ENCODE data around the gene CANT1. TPM values are rescaled to one million over a fixed set of nuclear protein-coding genes. Genes with fewer than 3 reads are reported as not detected.

Gene CANT1
- total and polyA plus RNA-seq, 9 of the 15 experiments (the other 6 are each of a cell fraction or from before 2014, with no cell fraction given) = 2.7 to 66.4 (median 22.5) TPM

GRCh38 chr17:78953356-78954350 lies 55.9 kb downstream of the CANT1 start:
- BruUV-seq (replicated peaks) = no TSS peak
- peaks cover 58 to 90% of the 10 kb centered on the region in 2 experiments for H3K27me3 ChIP-seq (ENCODE audit: control insufficient read depth in 2 of 2, insufficient read depth in 2 of 2, low read length in 2 of 2)
- TF ChIP-seq MXI1 (IDR thresholded peaks at IDR 0.05; ENCODE audit: low read depth, low read length) (no peak), RFX1 (IDR thresholded peaks at IDR 0.05) (peak; percentile 51)
- H3K4me1 ChIP-seq (replicated peaks in 1 of 2; ENCODE audit: control insufficient read depth in 2 of 2, insufficient read depth in 2 of 2, low read length in 2 of 2) = peaks cover 4 to 6% of the 10 kb centered on the region in 2 experiments; a peak in 4 of 5 replicates
- intact Hi-C loops (cut with micrococcal nuclease) (no loop called here), in situ Hi-C loops (cut with MboI) (no loop called here)
- H4K20me1 ChIP-seq (replicated peaks; ENCODE audit: control insufficient read depth, insufficient read depth, low read length) = peaks cover 11% of the 10 kb centered on the region
- no peak for DNase-seq (ENCODE audit: extremely low read depth in 1 of 4, low spot score in 3 of 4)
- H3K4me2 ChIP-seq (ENCODE audit: insufficient read depth, low read length) = no peak overlapping the region
- no peaks in the 10 kb centered on the region for H3K36me3 ChIP-seq (ENCODE audit: control insufficient read depth, insufficient read depth, low read length)
- 3% methylated on average over 26 of the region's 29 CpGs for WGBS (ENCODE audit: insufficient coverage, low coverage, missing lambda C conversion rate)
- FAIRE-seq = no peak
- H3K27ac ChIP-seq (ENCODE audit: extremely low read depth, low read depth, low read length) = no peak overlapping the region
- H3K9ac ChIP-seq (ENCODE audit: insufficient read depth in 1 of 2, low read depth in 2 of 2, low read length in 2 of 2) = no peak overlapping the region
- H3K79me2 ChIP-seq (ENCODE audit: control insufficient read depth, insufficient read depth, low read length) = no peaks in the 10 kb centered on the region
- no peaks in the 10 kb centered on the region for H3K9me3 ChIP-seq (replicated peaks; ENCODE audit: control insufficient read depth, insufficient read depth, low read depth, low read length)
- no peak overlapping the region for H2AFZ ChIP-seq (ENCODE audit: low read depth, low read length)
- CTCF ChIA-PET (ENCODE audit: low intra/inter-chr PET ratio) = no interaction called here
- ATAC-seq = no peak
- H3K4me3 ChIP-seq = no peak overlapping the region
- H3K9me1 ChIP-seq (ENCODE audit: control insufficient read depth, insufficient read depth, low read length) = no peaks in the 10 kb centered on the region
- POLR2A ChIA-PET = interaction anchor here (0.6 to 1.2 kb wide), 5 partner anchors 12 to 44 kb away, joined by 3 to 6 read pairs (median 3); no protein-coding TSS in a partner anchor

DNA sequence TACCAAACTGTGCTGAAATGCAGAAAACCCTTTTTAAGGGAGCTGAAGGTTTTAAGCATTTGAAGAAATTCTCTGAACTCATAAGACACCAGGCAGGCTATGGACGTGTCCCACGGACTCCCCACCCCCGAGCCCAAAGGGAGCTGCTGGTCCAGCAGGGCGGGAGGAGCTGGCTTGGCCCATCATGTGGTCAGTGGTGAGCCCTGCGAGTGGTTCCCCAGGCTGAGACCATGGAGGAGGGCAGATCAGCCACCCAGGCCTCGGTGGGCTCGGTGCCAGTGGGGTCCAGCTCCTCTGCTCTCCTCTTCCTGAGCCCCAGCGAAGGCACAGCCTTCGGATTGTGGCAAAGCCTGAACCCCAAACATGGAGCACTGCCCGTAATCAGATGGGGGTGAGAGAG lies 56.9 kb downstream of the CANT1 start:
- intact Hi-C loops (cut with micrococcal nuclease) (no loop called here), in situ Hi-C loops (cut with MboI) (no loop called here)
- no peak overlapping the region for H3K27ac ChIP-seq (ENCODE audit: extremely low read depth, low read depth, low read length)
- FAIRE-seq (no peak), ATAC-seq (no peak), DNase-seq (ENCODE audit: extremely low read depth in 1 of 4, low spot score in 3 of 4) (no peak)
- no peaks in the 10 kb centered on the region for H3K79me2 ChIP-seq (ENCODE audit: control insufficient read depth, insufficient read depth, low read length)
- no peak overlapping the region for H2AFZ ChIP-seq (ENCODE audit: low read depth, low read length)
- peaks cover 7% of the 10 kb centered on the region; the same call in 1 of the 2 replicates for H4K20me1 ChIP-seq (replicated peaks; ENCODE audit: control insufficient read depth, insufficient read depth, low read length)
- no peak overlapping the region for H3K4me2 ChIP-seq (ENCODE audit: insufficient read depth, low read length)
- 5% methylated on average over 9 of the region's 10 CpGs for WGBS (ENCODE audit: insufficient coverage, low coverage, missing lambda C conversion rate)
- peaks cover 55 to 90% of the 10 kb centered on the region in 2 experiments for H3K27me3 ChIP-seq (ENCODE audit: control insufficient read depth in 2 of 2, insufficient read depth in 2 of 2, low read length in 2 of 2)
- H3K36me3 ChIP-seq (ENCODE audit: control insufficient read depth, insufficient read depth, low read length) = no peaks in the 10 kb centered on the region
- 0 out of 5 replicates have a peak, but pooled peaks cover 0 to 2% of the 10 kb centered on the region in 2 experiments for H3K4me1 ChIP-seq (replicated peaks in 1 of 2; ENCODE audit: control insufficient read depth in 2 of 2, insufficient read depth in 2 of 2, low read length in 2 of 2)
- no peaks in the 10 kb centered on the region for H3K9me3 ChIP-seq (replicated peaks; ENCODE audit: control insufficient read depth, insufficient read depth, low read depth, low read length)
- ChIA-PET CTCF (ENCODE audit: low intra/inter-chr PET ratio) (no interaction called here), POLR2A (interaction anchor here (0.6 to 0.8 kb wide), 2 partner anchors 8 to 19 kb away, joined by 3 read pairs; no protein-coding TSS in a partner anchor)
- no peaks in the 10 kb centered on the region for H3K9me1 ChIP-seq (ENCODE audit: control insufficient read depth, insufficient read depth, low read length)
- no TSS peak for BruUV-seq (replicated peaks)
- H3K4me3 ChIP-seq = no peak overlapping the region
- peak overlapping the region in 1 of 2 experiments; percentile 47; a peak in 2 of 4 replicates for H3K9ac ChIP-seq (ENCODE audit: insufficient read depth in 1 of 2, low read depth in 2 of 2, low read length in 2 of 2)
- TF ChIP-seq HLTF (IDR thresholded peaks at IDR 0.05) (no peak), ZNF197 (CRISPR knock-in tag; IDR thresholded peaks at IDR 0.05; ENCODE audit: low read depth) (no peak), ZNF143 (CRISPR knock-in tag; IDR thresholded peaks at IDR 0.05) (no peak), ARID4B (CRISPR knock-in tag; IDR thresholded peaks at IDR 0.05) (no peak)
